ENCODE results near the gene DLGAP1.

Gene DLGAP1

DNA sequence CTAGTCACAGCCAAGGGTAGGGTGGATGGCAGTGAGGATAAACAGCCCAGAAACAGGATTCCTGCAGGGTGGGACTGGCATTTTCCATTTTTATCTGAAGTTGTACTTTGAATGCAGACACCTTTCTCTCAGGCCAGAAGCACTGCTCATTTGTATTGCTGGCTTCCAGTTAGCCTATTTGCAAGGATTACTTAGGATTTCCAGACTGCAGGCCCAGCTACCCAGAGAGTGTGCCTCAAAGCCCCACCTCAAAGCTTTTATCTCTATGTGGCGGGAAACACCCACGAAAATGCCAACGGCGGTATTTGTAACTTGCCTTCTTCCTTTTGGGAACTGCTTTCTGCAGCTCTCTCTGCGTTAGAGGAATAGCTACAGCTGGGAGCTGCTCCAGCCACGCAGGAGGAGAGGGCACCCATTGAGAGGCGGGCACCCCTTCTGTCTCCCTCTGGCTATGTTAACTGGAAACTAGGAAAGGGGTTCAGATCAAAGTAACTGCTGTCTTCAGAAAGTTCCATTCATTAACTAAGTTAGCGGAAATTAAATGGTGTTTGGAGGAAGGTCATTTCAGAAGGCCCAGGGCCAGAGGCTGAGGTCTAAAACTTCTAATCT lies 860.2 kb downstream of the DLGAP1 start:
- TF ChIP-seq, protein P1, sequence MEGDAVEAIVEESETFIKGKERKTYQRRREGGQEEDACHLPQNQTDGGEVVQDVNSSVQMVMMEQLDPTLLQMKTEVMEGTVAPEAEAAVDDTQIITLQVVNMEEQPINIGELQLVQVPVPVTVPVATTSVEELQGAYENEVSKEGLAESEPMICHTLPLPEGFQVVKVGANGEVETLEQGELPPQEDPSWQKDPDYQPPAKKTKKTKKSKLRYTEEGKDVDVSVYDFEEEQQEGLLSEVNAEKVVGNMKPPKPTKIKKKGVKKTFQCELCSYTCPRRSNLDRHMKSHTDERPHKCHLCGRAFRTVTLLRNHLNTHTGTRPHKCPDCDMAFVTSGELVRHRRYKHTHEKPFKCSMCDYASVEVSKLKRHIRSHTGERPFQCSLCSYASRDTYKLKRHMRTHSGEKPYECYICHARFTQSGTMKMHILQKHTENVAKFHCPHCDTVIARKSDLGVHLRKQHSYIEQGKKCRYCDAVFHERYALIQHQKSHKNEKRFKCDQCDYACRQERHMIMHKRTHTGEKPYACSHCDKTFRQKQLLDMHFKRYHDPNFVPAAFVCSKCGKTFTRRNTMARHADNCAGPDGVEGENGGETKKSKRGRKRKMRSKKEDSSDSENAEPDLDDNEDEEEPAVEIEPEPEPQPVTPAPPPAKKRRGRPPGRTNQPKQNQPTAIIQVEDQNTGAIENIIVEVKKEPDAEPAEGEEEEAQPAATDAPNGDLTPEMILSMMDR (IDR thresholded peaks at IDR 0.05) = no peak
- peak overlapping the region; percentile 75 for H3K4me3 ChIP-seq
- H3K27ac ChIP-seq = peak overlapping the region; percentile 86 to 97
- DNase-seq (ENCODE audit: low spot score) = no peak

DNA sequence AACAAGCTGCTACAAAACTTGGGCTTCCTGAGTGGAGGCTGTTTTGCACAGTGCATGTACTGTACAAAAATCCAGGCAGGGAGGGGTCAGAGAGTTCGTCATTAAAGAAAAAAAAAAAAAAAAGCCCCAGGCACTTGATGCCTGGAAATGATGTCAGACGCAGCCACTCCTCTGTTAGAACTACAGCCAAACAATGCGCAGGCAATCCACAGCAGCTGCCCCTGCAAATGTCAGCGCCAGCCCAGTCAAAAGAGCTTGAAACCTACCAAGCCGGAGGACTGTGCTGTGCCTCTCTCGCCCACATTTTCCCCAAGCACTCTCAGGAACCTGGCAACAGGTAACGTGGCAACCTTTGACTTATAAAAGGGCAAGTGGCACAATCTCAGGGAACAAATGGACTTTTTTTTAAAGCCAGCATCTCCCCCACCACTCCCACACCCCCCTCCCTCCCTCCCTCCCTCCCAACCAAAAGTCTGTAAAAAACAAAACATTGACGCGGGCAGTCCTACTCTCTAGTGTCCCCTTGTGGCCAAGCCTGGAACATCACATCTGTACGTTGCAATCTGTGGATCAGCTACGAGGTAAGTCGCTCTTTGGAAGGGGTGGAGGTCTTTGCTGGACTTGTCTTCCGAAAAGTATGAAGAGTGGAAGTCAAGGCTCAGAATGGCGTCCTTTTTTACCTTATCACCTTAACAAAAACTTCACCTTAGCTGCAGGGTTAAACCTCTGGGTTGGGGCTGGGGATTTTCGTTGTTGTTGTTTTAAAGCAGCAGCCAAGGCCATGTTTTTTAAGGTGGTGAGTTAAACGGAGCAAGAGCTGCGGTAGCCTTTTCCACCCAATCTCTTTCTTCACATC lies 861.0 kb downstream of the DLGAP1 start:
- TF ChIP-seq, protein P1 (IDR thresholded peaks at IDR 0.05) = peak; percentile 98
- DNase-seq (ENCODE audit: low spot score) = peak; percentile 95
- Histone ChIP-seq H3K27ac (peak overlapping the region; percentile 86 to 97), H3K4me3 (peak overlapping the region; percentile 75)

GRCh38 chr18:3593381-3593903 lies 861.7 kb downstream of the DLGAP1 start:
- Histone ChIP-seq H3K4me3 (peak overlapping the region; percentile 75), H3K27ac (peak overlapping the region; percentile 86 to 97)
- DNase-seq (ENCODE audit: low spot score) = no peak
- TF ChIP-seq, protein P1 (IDR thresholded peaks at IDR 0.05) = no peak

GRCh38 chr18:3592864-3593263 lies 862.2 kb downstream of the DLGAP1 start:
- Histone ChIP-seq H3K27ac (peak overlapping the region; percentile 86 to 97), H3K4me3 (peak overlapping the region; percentile 75)
- no peak for DNase-seq (ENCODE audit: low spot score)
- TF ChIP-seq, protein P1 (IDR thresholded peaks at IDR 0.05) = no peak

DNA sequence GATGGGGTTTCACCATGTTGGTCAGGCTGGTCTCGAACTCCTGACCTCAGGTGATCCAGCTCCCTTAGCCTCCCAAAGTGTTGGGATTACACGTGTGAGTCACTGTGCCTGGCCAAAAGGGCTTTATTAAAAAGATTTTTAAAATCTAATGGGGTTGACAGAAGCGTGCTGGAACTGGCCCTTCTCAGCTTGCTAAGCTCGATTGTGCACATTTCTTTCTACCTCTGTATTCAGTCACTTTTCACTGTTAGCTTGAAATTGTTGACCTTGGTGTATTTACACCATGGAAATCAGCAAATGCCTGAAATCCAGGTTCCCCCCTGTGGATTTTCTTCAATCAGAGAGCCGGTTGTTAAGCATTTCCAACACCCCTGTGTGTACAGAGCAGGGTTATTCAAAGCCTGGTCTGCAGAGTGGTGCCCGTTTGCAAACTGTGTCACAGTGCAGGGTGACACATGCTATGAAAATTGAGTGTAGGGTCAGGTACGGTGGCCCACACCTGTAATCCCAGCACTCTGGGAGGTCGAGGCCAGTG lies 864.9 kb downstream of the DLGAP1 start:
- TF ChIP-seq, protein P1 (IDR thresholded peaks at IDR 0.05) = no peak
- no peak overlapping the region for H3K4me3 ChIP-seq
- DNase-seq (ENCODE audit: low spot score) = no peak
- H3K27ac ChIP-seq = no peak overlapping the region

DNA sequence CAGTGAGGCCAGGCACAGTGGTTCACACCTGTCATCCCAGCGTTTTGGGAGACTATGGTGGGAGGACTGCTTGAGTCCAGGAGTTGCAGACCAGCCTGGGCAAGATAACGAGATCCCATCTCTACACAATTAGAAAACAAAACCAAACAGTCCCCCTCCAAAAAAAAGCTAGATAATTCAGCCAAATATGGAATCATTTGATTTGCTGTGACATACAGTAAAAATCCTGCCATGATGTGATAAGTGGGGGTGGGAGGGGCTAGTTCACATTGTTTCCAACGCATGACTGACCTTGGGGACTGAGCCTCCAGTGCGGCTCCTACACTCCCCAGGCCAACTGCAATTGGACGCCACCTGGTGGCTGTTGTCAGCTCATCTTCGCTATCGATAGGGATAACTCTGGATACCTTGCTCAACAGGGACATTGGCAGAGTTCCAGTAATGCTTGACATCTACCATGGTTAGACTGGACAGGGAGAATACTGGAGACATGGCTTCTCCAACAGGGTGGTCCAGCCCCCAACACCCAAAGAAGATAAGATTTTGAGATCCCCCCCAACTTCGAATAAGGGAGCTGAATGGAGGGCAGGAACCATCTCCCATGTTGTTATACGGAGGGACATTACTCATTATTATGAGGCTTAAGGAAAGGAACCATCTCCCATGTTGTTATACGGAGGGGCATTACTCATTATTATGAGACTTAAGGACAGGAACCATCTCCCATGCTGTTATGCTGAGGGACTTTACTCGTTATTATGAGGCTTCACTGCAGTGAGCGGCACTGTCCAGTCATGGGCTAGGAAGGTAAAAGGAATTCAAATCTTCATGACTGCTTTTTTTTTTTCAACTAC lies 869.2 kb downstream of the DLGAP1 start:
- Histone ChIP-seq H3K4me3 (no peak overlapping the region), H3K27ac (no peak overlapping the region)
- TF ChIP-seq, protein P1 (IDR thresholded peaks at IDR 0.05) = peak; percentile 26
- DNase-seq (ENCODE audit: low spot score) = no peak
